HepG2 (cell line): Measurements from ENCODE around the gene S100A4. TPM values are rescaled to one million over a fixed set of nuclear protein-coding genes. Genes with fewer than 3 reads are reported as not detected.

Experiments
- ATF6 ChIP-seq: sonication (generic); formaldehyde crosslinking; conservative IDR thresholded peaks from 2 replicates; pipeline ENCODE4 v1.4.0; 2020; ENCODE audit warnings: missing genetic modification reagents
- CERS6 ChIP-seq: sonication (generic); formaldehyde crosslinking; IDR thresholded peaks from 2 replicates; pipeline ENCODE4 v1.5.0; 2020; ENCODE audit warnings: missing genetic modification reagents
- EZH2 ChIP-seq: conservative IDR thresholded peaks from 2 replicates; pipeline ENCODE4 v1.6.1; 2012; ENCODE audit warnings: mild to moderate bottlenecking, low read depth, low read length, moderate library complexity
- FOXP1 ChIP-seq, 2 experiments: fragments of 450-650 bp in 1 of 2; IDR thresholded peaks; 2 replicates each; pipeline ENCODE4 v1.6.1; 2017 to 2018; ENCODE audit warnings: antibody characterized with exemption in 1 of 2
- KDM6A ChIP-seq: IDR thresholded peaks from 2 replicates; pipeline ENCODE4 v1.6.1; 2016; ENCODE audit warnings: low read depth
- SP1 ChIP-seq, 2 experiments: fragments of 450-650 bp in 1 of 2; sonication (generic) in 1 of 2; formaldehyde crosslinking in 1 of 2; IDR thresholded peaks; 2 replicates each; pipeline versions ENCODE4 v1.4.0 to v1.6.1; 2016 to 2020; ENCODE audit warnings: missing genetic modification reagents in 1 of 2
- ZNF253 ChIP-seq: sonication (generic); formaldehyde crosslinking; IDR thresholded peaks from 2 replicates; pipeline ENCODE4 v1.8.0; 2022; ENCODE audit warnings: mild to moderate bottlenecking, missing genetic modification reagents, borderline replicate concordance
- ZNF335 ChIP-seq: sonication (generic); formaldehyde crosslinking; IDR thresholded peaks from 2 replicates; pipeline ENCODE4 v1.4.0; 2020; ENCODE audit warnings: missing genetic modification reagents
- ZNF747 ChIP-seq: sonication (generic); formaldehyde crosslinking; IDR thresholded peaks from 2 replicates; pipeline ENCODE4 v1.8.1; 2023; ENCODE audit warnings: missing genetic modification reagents, mild to moderate bottlenecking, borderline replicate concordance
- ZXDC ChIP-seq: sonication (generic); formaldehyde crosslinking; IDR thresholded peaks from 2 replicates; pipeline ENCODE4 v1.5.0; 2020; ENCODE audit warnings: mild to moderate bottlenecking, missing genetic modification reagents
- polyA plus RNA-seq, 8 experiments: library from polyadenylated mRNA; depleted of rRNA in 3 of 8; stranded (reverse) in 7 of 8; unstranded in 1 of 8; fragments of >200 nt; fragmentation: Illumina TruSeq in 4 of 8; extraction: Trizol in 4 of 8; gene quantifications; 2 replicates each; pipeline versions ENCODE4 v1.2.1 to v1.2.3, GENCODE V29; 2011 to 2016; ENCODE audit warnings: low read depth in 4 of 8, missing spikeins in 1 of 8, mixed read lengths in 1 of 8; ENCODE audit not compliant: insufficient read depth in 1 of 8
- total RNA-seq, 5 experiments: library from RNA; depleted of rRNA; stranded (reverse); fragments of >200 nt; fragmentation: Illumina TruSeq; extraction: Trizol; gene quantifications; 2 replicates each; pipeline ENCODE4 v1.2.3, GENCODE V29; 2016; ENCODE audit warnings: low read depth in 1 of 5
- TF ChIP-seq, protein P1 (sequence below): sonication (generic); formaldehyde crosslinking; IDR thresholded peaks from 2 replicates; pipeline ENCODE4 v1.4.0; 2020; ENCODE audit warnings: low read depth, missing genetic modification reagents
- TF ChIP-seq, protein P2 (sequence below): sonication (generic); formaldehyde crosslinking; IDR thresholded peaks from 2 replicates; pipeline ENCODE4 v1.4.0; 2020; ENCODE audit warnings: mild to moderate bottlenecking, missing genetic modification reagents, borderline replicate concordance

The S100A4 gene
- total and polyA plus RNA-seq, 2 of the 13 experiments (the other 11 are each of a cell fraction or from before 2014, with no cell fraction given) = 12.9 to 20.2 TPM

GRCh38 chr1:153532769-153533599, 12.6 kb downstream of the S100A4 start (continued):
- TF ChIP-seq CERS6 (no peak), ZNF335 (CRISPR knock-in tag) (no peak), ZXDC (CRISPR knock-in tag) (no peak), ZNF747 (CRISPR knock-in tag) (no peak), FOXP1 (IDR thresholded peaks at IDR 0.05) (no peak), FOXP1 (CRISPR knock-in tag; IDR thresholded peaks at IDR 0.05) (peak; percentile 74), KDM6A (CRISPR knock-in tag) (peak; percentile 53; the same call in 1 of the 2 replicates), ATF6 (no peak), ZNF253 (no peak), SP1 (IDR thresholded peaks at IDR 0.05) (no peak), SP1 (CRISPR knock-in tag; IDR thresholded peaks at IDR 0.05) (no peak), EZH2 (no peak)
- TF ChIP-seq, protein P1, sequence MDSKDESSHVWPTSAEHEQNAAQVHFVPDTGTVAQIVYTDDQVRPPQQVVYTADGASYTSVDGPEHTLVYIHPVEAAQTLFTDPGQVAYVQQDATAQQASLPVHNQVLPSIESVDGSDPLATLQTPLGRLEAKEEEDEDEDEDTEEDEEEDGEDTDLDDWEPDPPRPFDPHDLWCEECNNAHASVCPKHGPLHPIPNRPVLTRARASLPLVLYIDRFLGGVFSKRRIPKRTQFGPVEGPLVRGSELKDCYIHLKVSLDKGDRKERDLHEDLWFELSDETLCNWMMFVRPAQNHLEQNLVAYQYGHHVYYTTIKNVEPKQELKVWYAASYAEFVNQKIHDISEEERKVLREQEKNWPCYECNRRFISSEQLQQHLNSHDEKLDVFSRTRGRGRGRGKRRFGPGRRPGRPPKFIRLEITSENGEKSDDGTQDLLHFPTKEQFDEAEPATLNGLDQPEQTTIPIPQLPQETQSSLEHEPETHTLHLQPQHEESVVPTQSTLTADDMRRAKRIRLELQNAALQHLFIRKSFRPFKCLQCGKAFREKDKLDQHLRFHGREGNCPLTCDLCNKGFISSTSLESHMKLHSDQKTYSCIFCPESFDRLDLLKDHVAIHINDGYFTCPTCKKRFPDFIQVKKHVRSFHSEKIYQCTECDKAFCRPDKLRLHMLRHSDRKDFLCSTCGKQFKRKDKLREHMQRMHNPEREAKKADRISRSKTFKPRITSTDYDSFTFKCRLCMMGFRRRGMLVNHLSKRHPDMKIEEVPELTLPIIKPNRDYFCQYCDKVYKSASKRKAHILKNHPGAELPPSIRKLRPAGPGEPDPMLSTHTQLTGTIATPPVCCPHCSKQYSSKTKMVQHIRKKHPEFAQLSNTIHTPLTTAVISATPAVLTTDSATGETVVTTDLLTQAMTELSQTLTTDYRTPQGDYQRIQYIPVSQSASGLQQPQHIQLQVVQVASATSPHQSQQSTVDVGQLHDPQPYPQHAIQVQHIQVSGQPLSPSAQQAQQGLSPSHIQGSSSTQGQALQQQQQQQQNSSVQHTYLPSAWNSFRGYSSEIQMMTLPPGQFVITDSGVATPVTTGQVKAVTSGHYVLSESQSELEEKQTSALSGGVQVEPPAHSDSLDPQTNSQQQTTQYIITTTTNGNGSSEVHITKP (CRISPR knock-in tag) = no peak
- TF ChIP-seq, protein P2, sequence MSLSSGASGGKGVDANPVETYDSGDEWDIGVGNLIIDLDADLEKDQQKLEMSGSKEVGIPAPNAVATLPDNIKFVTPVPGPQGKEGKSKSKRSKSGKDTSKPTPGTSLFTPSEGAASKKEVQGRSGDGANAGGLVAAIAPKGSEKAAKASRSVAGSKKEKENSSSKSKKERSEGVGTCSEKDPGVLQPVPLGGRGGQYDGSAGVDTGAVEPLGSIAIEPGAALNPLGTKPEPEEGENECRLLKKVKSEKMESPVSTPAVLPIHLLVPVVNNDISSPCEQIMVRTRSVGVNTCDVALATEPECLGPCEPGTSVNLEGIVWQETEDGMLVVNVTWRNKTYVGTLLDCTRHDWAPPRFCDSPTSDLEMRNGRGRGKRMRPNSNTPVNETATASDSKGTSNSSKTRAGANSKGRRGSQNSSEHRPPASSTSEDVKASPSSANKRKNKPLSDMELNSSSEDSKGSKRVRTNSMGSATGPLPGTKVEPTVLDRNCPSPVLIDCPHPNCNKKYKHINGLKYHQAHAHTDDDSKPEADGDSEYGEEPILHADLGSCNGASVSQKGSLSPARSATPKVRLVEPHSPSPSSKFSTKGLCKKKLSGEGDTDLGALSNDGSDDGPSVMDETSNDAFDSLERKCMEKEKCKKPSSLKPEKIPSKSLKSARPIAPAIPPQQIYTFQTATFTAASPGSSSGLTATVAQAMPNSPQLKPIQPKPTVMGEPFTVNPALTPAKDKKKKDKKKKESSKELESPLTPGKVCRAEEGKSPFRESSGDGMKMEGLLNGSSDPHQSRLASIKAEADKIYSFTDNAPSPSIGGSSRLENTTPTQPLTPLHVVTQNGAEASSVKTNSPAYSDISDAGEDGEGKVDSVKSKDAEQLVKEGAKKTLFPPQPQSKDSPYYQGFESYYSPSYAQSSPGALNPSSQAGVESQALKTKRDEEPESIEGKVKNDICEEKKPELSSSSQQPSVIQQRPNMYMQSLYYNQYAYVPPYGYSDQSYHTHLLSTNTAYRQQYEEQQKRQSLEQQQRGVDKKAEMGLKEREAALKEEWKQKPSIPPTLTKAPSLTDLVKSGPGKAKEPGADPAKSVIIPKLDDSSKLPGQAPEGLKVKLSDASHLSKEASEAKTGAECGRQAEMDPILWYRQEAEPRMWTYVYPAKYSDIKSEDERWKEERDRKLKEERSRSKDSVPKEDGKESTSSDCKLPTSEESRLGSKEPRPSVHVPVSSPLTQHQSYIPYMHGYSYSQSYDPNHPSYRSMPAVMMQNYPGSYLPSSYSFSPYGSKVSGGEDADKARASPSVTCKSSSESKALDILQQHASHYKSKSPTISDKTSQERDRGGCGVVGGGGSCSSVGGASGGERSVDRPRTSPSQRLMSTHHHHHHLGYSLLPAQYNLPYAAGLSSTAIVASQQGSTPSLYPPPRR = no peak
